Smooth muscle cell (in vitro differentiated cells): ENCODE data around the gene STK33. TPM values are rescaled to one million over a fixed set of nuclear protein-coding genes. Genes with fewer than 3 reads are reported as not detected.

Source experiments
- DNase-seq: peaks from one replicate; lab custom pipeline; 2025; ENCODE audit not compliant: unreplicated experiment; lab: John Stamatoyannopoulos, UW
- H2AFZ ChIP-seq: fragments of 200-600 bp; sonication (generic); 2 replicates; pipeline ENCODE4 v1.6.0; 2016; ENCODE audit warnings: antibody characterized with exemption, low read depth, mild to moderate bottlenecking
- H3F3A ChIP-seq: fragments of 200-600 bp; sonication (generic); 2 replicates; pipeline ENCODE4 v1.6.0; 2017; ENCODE audit warnings: antibody characterized with exemption, low read depth
- H3K27ac ChIP-seq: fragments of 200-600 bp; sonication (generic); 2 replicates; pipeline ENCODE4 v1.5.1; 2016; ENCODE audit warnings: low read depth, mild to moderate bottlenecking
- H3K27me3 ChIP-seq: fragments of 200-600 bp; sonication (generic); 2 replicates; pipeline ENCODE4 v1.6.1; 2016; ENCODE audit warnings: low read depth, mild to moderate bottlenecking
- H3K36me3 ChIP-seq: fragments of 200-600 bp; sonication (generic); 2 replicates; pipeline ENCODE4 v1.5.1; 2016; ENCODE audit warnings: low read depth
- H3K4me1 ChIP-seq: fragments of 200-600 bp; sonication (generic); 2 replicates; pipeline ENCODE4 v1.5.1; 2016; ENCODE audit warnings: low read depth
- H3K4me2 ChIP-seq: fragments of 200-600 bp; sonication (generic); 2 replicates; pipeline ENCODE4 v1.6.0; 2016; ENCODE audit warnings: mild to moderate bottlenecking
- H3K4me3 ChIP-seq: fragments of 200-600 bp; sonication (generic); 2 replicates; pipeline ENCODE4 v1.5.1; 2016; ENCODE audit warnings: mild to moderate bottlenecking
- H3K79me2 ChIP-seq: fragments of 200-600 bp; sonication (generic); 2 replicates; pipeline ENCODE4 v1.6.0; 2016; ENCODE audit warnings: low read depth, mild to moderate bottlenecking
- H3K9ac ChIP-seq: fragments of 200-600 bp; sonication (generic); 2 replicates; pipeline ENCODE4 v1.6.0; 2016; ENCODE audit warnings: low read depth
- H3K9me3 ChIP-seq: fragments of 200-600 bp; sonication (generic); replicated peaks from 2 replicates; pipeline ENCODE4 v1.5.1; 2016; ENCODE audit warnings: low read depth
- H4K20me1 ChIP-seq: fragments of 200-600 bp; sonication (generic); 2 replicates; pipeline ENCODE4 v1.6.0; 2016; ENCODE audit warnings: low read depth
- WGBS: methylation state at CpG from one replicate; pipeline ENCODE4 v1.1.7; 2016; ENCODE audit warnings: low lambda C conversion rate; 5-methylcytosine and 5-hydroxymethylcytosine counted together
- polyA plus RNA-seq: library from polyadenylated mRNA; unstranded; fragments of >200 nt; fragmentation: Nextera tagmentation; extraction: Ambion mirVana; gene quantifications from 2 replicates; pipeline ENCODE4 v1.2.1, GENCODE V29; 2016
- total RNA-seq: library from RNA; depleted of rRNA; stranded (reverse); fragments of >200 nt; gene quantifications from 2 replicates; pipeline ENCODE4 v1.2.3, GENCODE V29; 2014
- TF ChIP-seq, protein P1 (sequence below): fragments of 200-600 bp; sonication (generic); IDR thresholded peaks from 2 replicates; pipeline ENCODE4 v1.5.1; 2017; ENCODE audit warnings: borderline replicate concordance, mild to moderate bottlenecking, antibody characterized with exemption; ENCODE audit not compliant: insufficient read depth, poor library complexity, severe bottlenecking

Gene STK33
- total and polyA plus RNA-seq, 2 experiments from 2014 or later: 1.2 to 2.9 TPM

DNA sequence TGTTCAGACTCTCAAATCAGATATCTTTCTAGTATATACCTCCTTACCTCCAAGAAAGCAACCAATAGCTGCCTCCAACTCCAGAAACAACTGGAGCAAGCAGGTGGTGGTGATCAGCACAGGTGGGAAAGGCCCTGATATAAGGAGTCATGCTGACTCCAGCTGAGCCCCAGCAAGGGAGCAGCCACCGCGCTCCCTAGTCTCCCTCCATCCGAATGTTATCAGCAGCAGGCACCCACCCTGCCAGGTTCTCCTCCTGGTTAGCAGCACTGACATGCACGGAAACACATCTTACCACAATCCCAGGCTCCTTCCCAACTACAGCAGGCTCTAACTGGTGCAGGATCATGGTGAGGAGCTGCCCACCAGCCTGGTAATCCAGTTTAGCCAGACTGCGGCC is 18.5 kb upstream of the STK33 start:
- no peaks in the 10 kb centered on the region for H3K79me2 ChIP-seq
- WGBS: 59% methylated on average over 5 of the region's 5 CpGs

DNA sequence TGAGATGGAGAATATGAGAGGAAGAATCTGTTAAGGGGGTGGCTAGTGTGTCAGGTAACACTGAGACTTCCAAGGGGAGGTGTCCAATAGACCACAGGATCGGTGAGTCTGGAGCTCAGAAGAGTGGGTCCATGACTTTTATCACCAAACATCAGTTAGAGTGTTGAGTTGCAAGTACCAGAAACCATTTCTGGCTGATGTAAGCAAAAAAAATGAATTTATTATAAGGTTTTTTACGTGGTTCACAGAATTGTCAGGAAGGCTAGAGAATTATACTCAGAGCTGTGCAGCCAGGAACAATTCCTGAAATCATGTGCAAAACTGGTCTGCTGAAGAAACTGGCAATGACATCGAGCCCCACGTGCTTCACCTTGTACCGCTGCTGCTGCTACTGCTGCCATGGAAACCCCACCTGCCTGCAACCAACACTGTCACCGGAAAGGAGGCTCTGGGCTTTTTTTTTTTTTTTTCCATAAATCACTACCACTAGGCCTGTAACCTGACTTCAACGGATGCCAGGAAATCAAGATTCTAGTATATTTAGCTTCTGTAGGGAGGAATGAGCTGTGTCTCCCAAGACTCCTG is 16.6 kb upstream of the STK33 start:
- DNase-seq: no peak
- no peaks in the 10 kb centered on the region for H3K9me3 ChIP-seq
- 78% methylated on average over 7 of the region's 7 CpGs for WGBS
- no peak overlapping the region for H3K4me2 ChIP-seq
- no peak overlapping the region for H3K27ac ChIP-seq
- H2AFZ ChIP-seq: no peak overlapping the region
- H3K9ac ChIP-seq: no peak overlapping the region
- H3F3A ChIP-seq: no peaks in the 10 kb centered on the region
- TF ChIP-seq, protein P1, sequence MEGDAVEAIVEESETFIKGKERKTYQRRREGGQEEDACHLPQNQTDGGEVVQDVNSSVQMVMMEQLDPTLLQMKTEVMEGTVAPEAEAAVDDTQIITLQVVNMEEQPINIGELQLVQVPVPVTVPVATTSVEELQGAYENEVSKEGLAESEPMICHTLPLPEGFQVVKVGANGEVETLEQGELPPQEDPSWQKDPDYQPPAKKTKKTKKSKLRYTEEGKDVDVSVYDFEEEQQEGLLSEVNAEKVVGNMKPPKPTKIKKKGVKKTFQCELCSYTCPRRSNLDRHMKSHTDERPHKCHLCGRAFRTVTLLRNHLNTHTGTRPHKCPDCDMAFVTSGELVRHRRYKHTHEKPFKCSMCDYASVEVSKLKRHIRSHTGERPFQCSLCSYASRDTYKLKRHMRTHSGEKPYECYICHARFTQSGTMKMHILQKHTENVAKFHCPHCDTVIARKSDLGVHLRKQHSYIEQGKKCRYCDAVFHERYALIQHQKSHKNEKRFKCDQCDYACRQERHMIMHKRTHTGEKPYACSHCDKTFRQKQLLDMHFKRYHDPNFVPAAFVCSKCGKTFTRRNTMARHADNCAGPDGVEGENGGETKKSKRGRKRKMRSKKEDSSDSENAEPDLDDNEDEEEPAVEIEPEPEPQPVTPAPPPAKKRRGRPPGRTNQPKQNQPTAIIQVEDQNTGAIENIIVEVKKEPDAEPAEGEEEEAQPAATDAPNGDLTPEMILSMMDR: no peak
- no peaks in the 10 kb centered on the region for H4K20me1 ChIP-seq
- H3K79me2 ChIP-seq: no peaks in the 10 kb centered on the region
- no peaks in the 10 kb centered on the region for H3K4me1 ChIP-seq
- no peak overlapping the region for H3K4me3 ChIP-seq
- no peaks in the 10 kb centered on the region for H3K36me3 ChIP-seq
- no peaks in the 10 kb centered on the region for H3K27me3 ChIP-seq

More for the DNA sequence above, 18.5 kb upstream of the STK33 start:
- H2AFZ ChIP-seq: no peak overlapping the region
- no peak overlapping the region for H3K4me3 ChIP-seq
- H3K9me3 ChIP-seq: no peaks in the 10 kb centered on the region
- H3K4me1 ChIP-seq: no peaks in the 10 kb centered on the region
- H3K4me2 ChIP-seq: peak overlapping the region; percentile 2
- H3K27ac ChIP-seq: peak overlapping the region; percentile 52
- TF ChIP-seq, protein P1: no peak
- no peak overlapping the region for H3K9ac ChIP-seq
- H4K20me1 ChIP-seq: no peaks in the 10 kb centered on the region
- H3F3A ChIP-seq: no peaks in the 10 kb centered on the region
- H3K36me3 ChIP-seq: no peaks in the 10 kb centered on the region
- H3K27me3 ChIP-seq: no peaks in the 10 kb centered on the region
- DNase-seq: no peak

DNA sequence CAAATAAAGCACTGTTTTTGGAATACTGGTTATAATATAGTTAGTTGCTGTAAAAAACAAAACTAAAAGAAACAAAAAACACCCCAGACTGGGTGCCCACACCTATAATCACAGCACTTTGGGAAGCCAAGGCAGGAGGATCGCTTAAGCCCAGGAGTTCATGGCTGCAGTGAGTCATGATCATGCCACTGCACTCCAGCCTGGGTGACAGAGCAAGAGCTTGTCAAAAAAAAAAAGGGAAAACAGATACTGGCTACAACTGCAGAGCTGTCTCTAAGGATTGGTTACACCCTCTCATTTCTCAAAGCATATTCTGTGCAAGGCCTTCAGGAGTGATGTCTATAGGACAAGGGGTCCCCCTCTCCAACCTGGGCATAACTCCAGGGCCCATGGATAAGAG is 14.6 kb upstream of the STK33 start:
- DNase-seq: no peak
- no peaks in the 10 kb centered on the region for H3K79me2 ChIP-seq
- TF ChIP-seq, protein P1: no peak
- no peaks in the 10 kb centered on the region for H3K9me3 ChIP-seq
- H3K27me3 ChIP-seq: no peaks in the 10 kb centered on the region
- no peaks in the 10 kb centered on the region for H3K36me3 ChIP-seq
- peak overlapping the region; percentile 28 for H3K27ac ChIP-seq
- H2AFZ ChIP-seq: no peak overlapping the region
- H3K4me2 ChIP-seq: peak overlapping the region; percentile 14
- no peaks in the 10 kb centered on the region for H3F3A ChIP-seq
- WGBS: 6% methylated on average over 1 of the region's 1 CpG
- H3K4me3 ChIP-seq: no peak overlapping the region
- no peaks in the 10 kb centered on the region for H4K20me1 ChIP-seq
- H3K9ac ChIP-seq: no peak overlapping the region
- H3K4me1 ChIP-seq: no peaks in the 10 kb centered on the region

DNA sequence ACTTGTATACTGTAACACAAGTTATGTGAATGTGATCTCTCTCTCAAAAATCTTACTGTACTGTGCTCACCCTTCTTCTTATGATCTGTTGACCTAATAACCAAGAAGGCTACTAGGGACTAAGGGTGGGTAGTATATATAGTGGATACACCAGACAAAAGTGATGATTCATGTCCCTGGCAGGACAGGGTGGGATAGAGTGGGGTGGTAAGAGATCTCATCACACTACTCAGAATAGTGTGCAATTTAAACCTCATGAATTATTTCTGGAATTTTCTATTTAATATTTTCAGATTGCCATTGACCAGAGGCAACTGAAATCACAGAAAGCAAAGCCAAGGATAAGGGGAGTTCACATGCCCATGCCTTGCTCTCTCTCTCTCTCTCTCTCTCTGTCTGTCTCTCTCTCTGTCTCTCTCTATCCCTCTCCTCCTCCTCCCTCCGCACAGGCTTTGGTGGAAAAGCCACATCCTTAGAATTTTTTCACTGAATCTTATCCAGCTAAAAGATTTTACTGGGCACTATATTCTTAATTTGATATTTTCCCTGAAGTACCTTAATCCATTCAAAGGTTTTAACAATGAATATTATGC is 12.0 kb upstream of the STK33 start:
- TF ChIP-seq, protein P1: no peak
- Histone ChIP-seq H2AFZ (no peak overlapping the region), H3K9ac (no peak overlapping the region), H4K20me1 (no peaks in the 10 kb centered on the region), H3K27me3 (no peaks in the 10 kb centered on the region), H3F3A (no peaks in the 10 kb centered on the region), H3K79me2 (no peaks in the 10 kb centered on the region), H3K4me3 (no peak overlapping the region), H3K4me1 (no peaks in the 10 kb centered on the region), H3K4me2 (peak overlapping the region; percentile 2), H3K9me3 (no peaks in the 10 kb centered on the region), H3K27ac (peak overlapping the region; percentile 9), H3K36me3 (no peaks in the 10 kb centered on the region)
- DNase-seq: no peak
- 53% methylated on average over 1 of the region's 1 CpG for WGBS
